DMS53 (cell line): ENCODE measurements around the gene FBXO3.

ENCODE experiments used
- DNase-seq: peaks from one replicate; lab custom pipeline; 2025; lab: John Stamatoyannopoulos, UW

Gene FBXO3

GRCh38 chr11:33701302-33702230 lies 72.8 kb downstream of the FBXO3 start:
- DNase-seq, result peak; percentile 60

GRCh38 chr11:33700502-33701271 lies 73.6 kb downstream of the FBXO3 start, which contains the start of gene C11orf91:
C11orf91 (minus strand) TSS chr11:33700826; CDS start chr11:33700740, 86 bp downstream.
- peak; percentile 91 for DNase-seq

- DNase-seq, result no peak
Measured at GRCh38 chr11:33700063-33700501, 74.2 kb downstream of the FBXO3 start.

- DNase-seq, result no peak
Measured at GRCh38 chr11:33699515-33700062, 74.7 kb downstream of the FBXO3 start.

DNA sequence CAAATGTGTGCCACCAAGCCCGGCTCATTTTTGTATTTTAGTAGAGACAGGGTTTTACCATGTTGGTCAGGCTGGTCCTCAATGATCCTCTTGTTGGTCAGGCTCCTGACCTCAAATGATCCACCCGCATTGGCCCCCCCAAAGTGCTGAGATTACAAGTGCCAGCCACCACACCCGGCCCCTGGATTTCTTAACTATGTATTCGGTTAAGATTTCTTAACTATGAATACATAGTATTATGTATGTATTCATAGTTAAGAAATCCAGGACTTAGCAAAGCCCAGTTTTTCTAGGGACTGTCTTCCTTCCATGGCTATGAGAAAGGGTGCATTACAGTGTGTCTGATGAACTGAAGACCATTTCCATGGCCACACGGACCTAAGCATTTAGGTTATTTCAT lies 75.4 kb downstream of the FBXO3 start:
- DNase-seq, result no peak

DNA sequence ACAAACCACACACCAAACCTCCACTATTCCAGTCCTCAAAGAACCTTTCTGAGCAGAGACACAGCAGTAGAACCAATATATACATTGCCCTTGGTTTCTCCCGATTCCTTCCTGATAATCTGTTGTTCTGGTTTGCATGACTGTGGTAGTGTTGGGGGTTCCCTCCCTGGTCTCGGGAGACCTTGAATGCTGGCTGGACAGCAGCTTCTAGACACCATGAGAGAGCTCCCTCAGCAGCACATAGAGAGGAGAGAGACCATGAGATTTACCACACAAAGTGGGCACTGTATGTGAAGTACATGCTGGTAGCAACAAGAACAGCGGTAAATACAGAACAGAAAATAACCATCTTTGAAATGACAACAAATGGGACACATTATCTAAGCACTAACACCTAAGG lies 76.3 kb downstream of the FBXO3 start:
- DNase-seq, result no peak

DNA sequence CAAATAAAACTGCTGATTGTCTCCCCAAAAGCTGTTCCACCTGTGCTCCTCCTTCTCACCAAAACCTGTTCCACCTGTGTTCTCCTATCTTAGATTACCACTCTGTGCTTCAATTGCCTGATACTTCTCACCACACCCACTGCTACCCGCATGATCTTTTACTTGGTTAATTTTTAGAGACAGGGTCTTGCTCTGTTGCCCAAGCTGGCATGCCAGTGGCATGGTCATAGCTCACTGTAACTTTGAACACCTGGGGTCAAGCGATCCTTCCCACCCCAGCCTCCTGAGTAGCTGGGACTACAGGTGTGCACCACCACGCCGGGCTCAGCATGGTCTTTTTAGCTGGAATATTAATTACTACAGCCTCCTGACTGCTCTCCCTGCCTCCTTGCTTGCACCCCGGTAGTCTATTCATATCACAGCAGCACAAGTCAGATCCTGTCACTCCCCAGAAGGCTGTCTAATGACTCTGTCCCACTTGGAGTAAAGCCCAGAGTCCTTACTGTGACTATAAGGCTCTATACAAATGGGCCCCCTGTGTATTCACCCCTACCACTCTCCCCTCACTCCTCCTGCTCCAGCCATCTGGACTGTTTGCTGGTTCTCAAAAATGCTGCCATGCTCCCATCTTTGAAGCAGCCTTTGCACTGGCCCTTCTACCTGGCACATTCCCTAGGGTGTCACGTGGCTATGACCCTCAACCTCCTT lies 77.2 kb downstream of the FBXO3 start:
- DNase-seq, result no peak

- no peak for DNase-seq
Measured at GRCh38 chr11:33696411-33696810, 77.9 kb downstream of the FBXO3 start.

- DNase-seq, result no peak
Measured at GRCh38 chr11:33695051-33695566, 79.2 kb downstream of the FBXO3 start.

- DNase-seq, result no peak
Measured at GRCh38 chr11:33694346-33695050, 79.8 kb downstream of the FBXO3 start.

GRCh38 chr11:33692541-33692940 lies 81.8 kb downstream of the FBXO3 start:
- no peak for DNase-seq

GRCh38 chr11:33692013-33692504 lies 82.3 kb downstream of the FBXO3 start:
- DNase-seq, result peak; percentile 75

GRCh38 chr11:33691066-33691864 lies 83.1 kb downstream of the FBXO3 start:
- no peak for DNase-seq
